WTC11 (cell line): Measurements from ENCODE around the gene MNAT1.

Source experiments
- ELF4 ChIP-seq: sonication (generic); formaldehyde crosslinking; IDR thresholded peaks from 2 replicates; pipeline ENCODE4 v1.8.1; 2022; ENCODE audit warnings: low read depth, mild to moderate bottlenecking, moderate library complexity, missing genetic modification reagents
- TF ChIP-seq, protein P1 (sequence below): sonication (generic); formaldehyde crosslinking; IDR thresholded peaks from 2 replicates; pipeline ENCODE4 v1.8.1; 2022; ENCODE audit warnings: low read depth, mild to moderate bottlenecking, moderate library complexity, missing genetic modification reagents, borderline replicate concordance
- TF ChIP-seq, protein P2 (sequence below): sonication (generic); formaldehyde crosslinking; IDR thresholded peaks from 2 replicates; pipeline ENCODE4 v1.8.1; 2022; ENCODE audit warnings: mild to moderate bottlenecking, moderate library complexity, missing genetic modification reagents

DNA sequence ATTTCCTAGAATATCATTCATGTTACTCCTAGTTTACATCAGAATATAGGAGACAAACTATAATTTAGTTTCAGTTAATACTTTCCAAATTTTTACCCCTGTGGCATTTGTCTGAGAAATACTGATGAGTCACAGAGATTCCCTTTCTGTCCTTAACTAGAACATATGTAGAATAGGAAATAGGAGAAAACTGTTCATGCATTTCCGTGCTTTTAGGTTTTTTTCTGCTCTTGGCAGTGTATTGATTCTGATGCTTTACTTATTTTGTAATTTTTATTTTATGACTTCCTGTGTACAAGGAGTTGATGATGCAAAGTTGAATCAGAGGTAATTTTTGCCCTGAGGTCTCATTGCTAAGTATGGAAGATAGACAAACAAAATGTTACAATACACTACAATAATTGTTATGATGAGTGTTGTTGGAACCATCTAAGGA lies 23.0 kb downstream of the MNAT1 start:
- TF ChIP-seq, protein P1, sequence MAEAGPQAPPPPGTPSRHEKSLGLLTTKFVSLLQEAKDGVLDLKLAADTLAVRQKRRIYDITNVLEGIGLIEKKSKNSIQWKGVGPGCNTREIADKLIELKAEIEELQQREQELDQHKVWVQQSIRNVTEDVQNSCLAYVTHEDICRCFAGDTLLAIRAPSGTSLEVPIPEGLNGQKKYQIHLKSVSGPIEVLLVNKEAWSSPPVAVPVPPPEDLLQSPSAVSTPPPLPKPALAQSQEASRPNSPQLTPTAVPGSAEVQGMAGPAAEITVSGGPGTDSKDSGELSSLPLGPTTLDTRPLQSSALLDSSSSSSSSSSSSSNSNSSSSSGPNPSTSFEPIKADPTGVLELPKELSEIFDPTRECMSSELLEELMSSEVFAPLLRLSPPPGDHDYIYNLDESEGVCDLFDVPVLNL (CRISPR knock-in tag), result no peak
- TF ChIP-seq ELF4 (CRISPR knock-in tag), result no peak
- TF ChIP-seq, protein P2, sequence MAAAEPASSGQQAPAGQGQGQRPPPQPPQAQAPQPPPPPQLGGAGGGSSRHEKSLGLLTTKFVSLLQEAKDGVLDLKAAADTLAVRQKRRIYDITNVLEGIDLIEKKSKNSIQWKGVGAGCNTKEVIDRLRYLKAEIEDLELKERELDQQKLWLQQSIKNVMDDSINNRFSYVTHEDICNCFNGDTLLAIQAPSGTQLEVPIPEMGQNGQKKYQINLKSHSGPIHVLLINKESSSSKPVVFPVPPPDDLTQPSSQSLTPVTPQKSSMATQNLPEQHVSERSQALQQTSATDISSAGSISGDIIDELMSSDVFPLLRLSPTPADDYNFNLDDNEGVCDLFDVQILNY (CRISPR knock-in tag), result no peak
